HEK293 (cell line): ENCODE data around the gene CHST8.

Experiments
- CTCF ChIA-PET: fragments of 350-600 bp; formaldehyde crosslinking; extraction: SDS; loops from one replicate; lab custom pipeline; 2021; ENCODE audit warnings: antibody characterized with exemption; lab: Yijun Ruan, JAX
- POLR2A ChIA-PET: fragments of 300-600 bp; formaldehyde crosslinking; extraction: SDS; loops from one replicate; lab custom pipeline; 2020; ENCODE audit warnings: antibody characterized with exemption, inconsistent platforms; lab: Yijun Ruan, JAX
- H3K27ac ChIP-seq: fragments of 200-500 bp; sonication (Bioruptor generic); 2 replicates; pipeline ENCODE4 v1.5.1; 2014; ENCODE audit warnings: low read depth, low read length, control low read depth, inconsistent platforms; ENCODE audit errors: extremely low read depth
- H3K36me3 ChIP-seq, 2 experiments: fragments of 200-500 bp in 1 of 2; sonication (Bioruptor generic) in 1 of 2; 1 replicate in 1 of 2; 2 replicates in 1 of 2; pipeline ENCODE4 v1.5.1; 2014 to 2017; ENCODE audit warnings: inconsistent platforms in 2 of 2, low read length in 2 of 2; ENCODE audit not compliant: control insufficient read depth in 2 of 2, insufficient read depth in 1 of 2
- H3K4me1 ChIP-seq: fragments of 200-500 bp; sonication (Bioruptor generic); 2 replicates; pipeline ENCODE4 v1.5.1; 2014; ENCODE audit warnings: mild to moderate bottlenecking, low read length, inconsistent platforms; ENCODE audit not compliant: control insufficient read depth, insufficient read depth
- H3K4me3 ChIP-seq: 2 replicates; pipeline ENCODE4 v1.5.1; 2011; ENCODE audit warnings: low read depth, mild to moderate bottlenecking, control low read depth, low read length, moderate library complexity
- H3K9me3 ChIP-seq: fragments of 200-500 bp; sonication (Bioruptor generic); 2 replicates; pipeline ENCODE4 v1.5.1; 2014; ENCODE audit warnings: low read depth, low read length, inconsistent platforms; ENCODE audit not compliant: control insufficient read depth, insufficient read depth
- GLIS1 ChIP-seq: fragments of 450-650 bp; formaldehyde crosslinking; IDR thresholded peaks from 2 replicates; pipeline ENCODE4 v1.5.1; 2016; ENCODE audit warnings: missing biosample characterization, missing genetic modification characterization
- HOXA7 ChIP-seq: sonication (generic); formaldehyde crosslinking; IDR thresholded peaks from 2 replicates; pipeline ENCODE4 v1.8.1; 2022; ENCODE audit warnings: missing genetic modification reagents, borderline replicate concordance
- SCRT2 ChIP-seq: fragments of 450-650 bp; formaldehyde crosslinking; IDR thresholded peaks from 2 replicates; pipeline ENCODE4 v1.5.1; 2016; ENCODE audit warnings: missing biosample characterization, missing genetic modification characterization
- SP7 ChIP-seq: fragments of 450-650 bp; formaldehyde crosslinking; IDR thresholded peaks from 2 replicates; pipeline ENCODE4 v1.5.1; 2016; ENCODE audit warnings: missing biosample characterization, missing genetic modification characterization
- ZIC2 ChIP-seq: fragments of 450-650 bp; formaldehyde crosslinking; IDR thresholded peaks from 2 replicates; pipeline ENCODE4 v1.5.1; 2016; ENCODE audit warnings: missing biosample characterization, missing genetic modification characterization
- ZNF37A ChIP-seq: fragments of 450-650 bp; IDR thresholded peaks from 2 replicates; pipeline ENCODE4 v1.5.1; 2018; ENCODE audit warnings: missing biosample characterization, missing genetic modification characterization
- ZNF391 ChIP-seq: fragments of 450-650 bp; formaldehyde crosslinking; IDR thresholded peaks from 2 replicates; pipeline ENCODE4 v1.5.1; 2016; ENCODE audit warnings: low read depth, missing biosample characterization, missing genetic modification characterization, borderline replicate concordance
- ZNF792 ChIP-seq: fragments of 450-650 bp; formaldehyde crosslinking; IDR thresholded peaks from 2 replicates; pipeline ENCODE4 v1.5.1; 2016; ENCODE audit warnings: missing biosample characterization, missing genetic modification characterization
- TF ChIP-seq, protein P1 (sequence below): fragments of 450-650 bp; IDR thresholded peaks from 2 replicates; pipeline ENCODE4 v1.5.1; 2018; ENCODE audit warnings: missing biosample characterization, missing genetic modification characterization

CHST8 gene

DNA sequence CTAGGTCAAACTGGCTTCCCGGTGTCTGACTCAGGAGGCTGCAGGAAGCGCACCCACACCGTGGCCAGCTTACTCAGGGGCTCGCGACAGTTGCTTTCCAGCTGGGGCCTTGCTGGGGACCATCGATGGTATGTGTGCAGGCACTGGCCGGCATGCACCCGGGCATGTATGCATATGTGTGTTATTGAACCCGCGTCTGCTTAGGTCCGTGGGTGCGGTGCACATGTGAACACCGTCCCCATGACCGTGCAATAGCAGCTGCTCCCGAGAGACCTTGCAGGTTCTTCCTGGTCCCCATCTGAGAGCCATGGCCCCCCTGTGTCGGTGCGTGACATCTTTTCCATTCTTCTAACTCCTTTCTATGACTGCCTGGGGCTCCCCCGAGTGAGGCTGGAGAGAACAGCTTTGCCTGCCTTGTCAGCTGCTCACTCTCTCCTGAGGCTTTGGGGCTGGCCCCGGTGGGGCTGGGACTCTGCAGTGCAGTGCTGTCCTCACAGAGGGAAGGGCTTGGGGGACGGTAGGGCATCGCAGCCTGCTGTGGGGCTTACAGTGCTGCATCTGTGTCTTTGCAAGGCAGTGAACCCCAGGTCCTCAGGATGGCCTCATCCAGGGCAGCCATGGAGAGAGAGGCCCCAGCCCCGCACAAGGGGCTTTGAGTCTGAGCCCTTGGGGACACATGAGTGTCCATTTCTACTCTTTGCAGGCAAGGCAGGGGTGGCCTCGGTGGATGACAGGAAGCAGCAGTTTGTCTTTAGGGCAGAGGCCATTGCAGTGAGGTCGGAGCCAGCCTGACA is 65.1 kb downstream of the CHST8 start:
- H3K4me3 ChIP-seq, result no peak overlapping the region
- no peaks in the 10 kb centered on the region; a peak in 1 of 3 replicates for H3K36me3 ChIP-seq
- no peaks in the 10 kb centered on the region; the same call in 1 of the 2 replicates for H3K9me3 ChIP-seq
- peaks cover 14% of the 10 kb centered on the region for H3K4me1 ChIP-seq
- ChIA-PET POLR2A (no interaction called here), CTCF (no interaction called here)
- H3K27ac ChIP-seq, result no peak overlapping the region
- TF ChIP-seq ZIC2 (tag by site-specific recombination), result peak; percentile 55
- no peak for TF ChIP-seq ZNF792 (tag by site-specific recombination)
- TF ChIP-seq, all 188 proteins: peak for 1

- POLR2A ChIA-PET, result no interaction called here
- peaks cover 14% of the 10 kb centered on the region for H3K4me1 ChIP-seq
- no peak overlapping the region for H3K27ac ChIP-seq
- CTCF ChIA-PET, result no interaction called here
- no peak for TF ChIP-seq HOXA7 (CRISPR knock-in tag)
- TF ChIP-seq SP7 (tag by site-specific recombination), result peak; percentile 42; the same call in 1 of the 2 replicates
- no peaks in the 10 kb centered on the region for H3K36me3 ChIP-seq
- H3K4me3 ChIP-seq, result no peak overlapping the region
- H3K9me3 ChIP-seq, result no peaks in the 10 kb centered on the region; the same call in 1 of the 2 replicates
Observed at GRCh38 chr19:33687481-33688170, 65.9 kb downstream of the CHST8 start.

- Histone ChIP-seq H3K4me3 (no peak overlapping the region), H3K9me3 (no peaks in the 10 kb centered on the region), H3K36me3 (no peaks in the 10 kb centered on the region), H3K27ac (no peak overlapping the region), H3K4me1 (peaks cover 14% of the 10 kb centered on the region)
- CTCF ChIA-PET, result interaction anchor here (0.6 to 0.7 kb wide), 3 partner anchors 9 to 86 kb away, joined by 3 to 4 read pairs (median 3); no protein-coding TSS in a partner anchor
- POLR2A ChIA-PET, result no interaction called here
- TF ChIP-seq ZNF37A (tag by site-specific recombination), result no peak
- 0 out of 2 replicates have a peak, but pooled peaks have one; percentile 27 for TF ChIP-seq SCRT2 (tag by site-specific recombination)
- TF ChIP-seq, all 188 proteins: peak for 1
Observed at GRCh38 chr19:33688171-33688992, 66.6 kb downstream of the CHST8 start.

- H3K4me1 ChIP-seq, result peaks cover 18% of the 10 kb centered on the region
- CTCF ChIA-PET, result interaction anchor here (0.6 kb wide), 2 partner anchors 10 to 82 kb away, joined by 3 to 4 read pairs; no protein-coding TSS in a partner anchor
Observed at GRCh38 chr19:33689138-33689746, 67.5 kb downstream of the CHST8 start.

More at GRCh38 chr19:33689138-33689746, 67.5 kb downstream of the CHST8 start:
- Histone ChIP-seq H3K9me3 (no peaks in the 10 kb centered on the region; the same call in 1 of the 2 replicates), H3K27ac (no peak overlapping the region), H3K36me3 (no peaks in the 10 kb centered on the region), H3K4me3 (no peak overlapping the region)
- TF ChIP-seq GLIS1 (peak; percentile 79), ZNF391 (tag by site-specific recombination) (no peak), ZIC2 (tag by site-specific recombination) (peak; percentile 96)
- TF ChIP-seq, protein P1, sequence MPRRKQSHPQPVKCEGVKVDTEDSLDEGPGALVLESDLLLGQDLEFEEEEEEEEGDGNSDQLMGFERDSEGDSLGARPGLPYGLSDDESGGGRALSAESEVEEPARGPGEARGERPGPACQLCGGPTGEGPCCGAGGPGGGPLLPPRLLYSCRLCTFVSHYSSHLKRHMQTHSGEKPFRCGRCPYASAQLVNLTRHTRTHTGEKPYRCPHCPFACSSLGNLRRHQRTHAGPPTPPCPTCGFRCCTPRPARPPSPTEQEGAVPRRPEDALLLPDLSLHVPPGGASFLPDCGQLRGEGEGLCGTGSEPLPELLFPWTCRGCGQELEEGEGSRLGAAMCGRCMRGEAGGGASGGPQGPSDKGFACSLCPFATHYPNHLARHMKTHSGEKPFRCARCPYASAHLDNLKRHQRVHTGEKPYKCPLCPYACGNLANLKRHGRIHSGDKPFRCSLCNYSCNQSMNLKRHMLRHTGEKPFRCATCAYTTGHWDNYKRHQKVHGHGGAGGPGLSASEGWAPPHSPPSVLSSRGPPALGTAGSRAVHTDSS (tag by site-specific recombination), result no peak
- POLR2A ChIA-PET, result no interaction called here
